Gastroesophageal sphincter (tissue), 4 donors: ENCODE measurements around the gene PGLYRP4. TPM values are rescaled to one million over a fixed set of nuclear protein-coding genes. Genes with fewer than 3 reads are reported as not detected.

Experiments
- ATAC-seq: fragments of 150-250 bp; one replicate; pipeline ENCODE4 v1.9.1; 2016; ENCODE audit warnings: mild to moderate bottlenecking, moderate library complexity
- H3K27ac ChIP-seq, 4 donors: fragments of 200-600 bp; sonication (generic) in 3 of 4; 1 replicate in 3 of 4; 2 replicates in 1 of 4; pipeline ENCODE4 v1.5.1; 2016 to 2019
- H3K27me3 ChIP-seq: fragments of 200-600 bp; sonication (generic); one replicate; pipeline ENCODE4 v1.5.1; 2019
- H3K36me3 ChIP-seq, 2 donors: fragments of 200-600 bp; sonication (generic); one replicate each; pipeline ENCODE4 v1.5.1; 2019; ENCODE audit warnings: control low read depth in 1 of 2
- H3K4me1 ChIP-seq, 3 donors: fragments of 200-600 bp; sonication (generic); 1 replicate in 2 of 3; 2 replicates in 1 of 3; pipeline ENCODE4 v1.5.1; 2016 to 2019; ENCODE audit warnings: control low read depth in 2 of 3
- H3K4me3 ChIP-seq, 2 donors: fragments of 200-600 bp; sonication (generic); one replicate each; pipeline ENCODE4 v1.5.1; 2019; ENCODE audit warnings: mild to moderate bottlenecking in 1 of 2, moderate library complexity in 1 of 2
- H3K9me3 ChIP-seq, 3 donors: fragments of 200-600 bp; sonication (generic); one replicate each; pipeline ENCODE4 v1.5.1; 2017 to 2019; ENCODE audit warnings: control low read depth in 2 of 3
- CTCF ChIP-seq, 4 experiments: fragments of 200-600 bp in 2 of 4; fragments of 450-650 bp in 2 of 4; sonication (generic) in 1 of 4; IDR thresholded peaks; one replicate each; pipeline ENCODE4 v1.5.1; 2017 to 2019; ENCODE audit warnings: antibody characterized with exemption in 4 of 4, mild to moderate bottlenecking in 2 of 4, moderate library complexity in 2 of 4
- EP300 ChIP-seq: sonication (generic); formaldehyde crosslinking; IDR thresholded peaks from one replicate; pipeline ENCODE4 v1.6.1; 2017; ENCODE audit warnings: antibody characterized with exemption, mild to moderate bottlenecking
- POLR2A ChIP-seq, 2 donors: fragments of 450-650 bp; IDR thresholded peaks; one replicate each; pipeline ENCODE4 v1.6.1; 2017; ENCODE audit warnings: antibody characterized with exemption in 2 of 2, mild to moderate bottlenecking in 2 of 2, moderate library complexity in 1 of 2
- POLR2AphosphoS5 ChIP-seq: sonication (generic); formaldehyde crosslinking; IDR thresholded peaks from one replicate; pipeline ENCODE4 v1.6.1; 2017; ENCODE audit warnings: antibody characterized with exemption
- WGBS, 2 donors: methylation state at CpG; one replicate each; pipeline ENCODE4 v1.1.5; 2018; ENCODE audit warnings: low coverage in 1 of 2; 5-methylcytosine and 5-hydroxymethylcytosine counted together
- total RNA-seq, 4 donors: library from RNA; depleted of rRNA; stranded (reverse); fragments of >200 nt; gene quantifications; one replicate each; pipeline ENCODE4 v1.1.0, GENCODE V29; 2016

Gene PGLYRP4
- total RNA-seq, 4 donors from 2014 or later, result not detected

DNA sequence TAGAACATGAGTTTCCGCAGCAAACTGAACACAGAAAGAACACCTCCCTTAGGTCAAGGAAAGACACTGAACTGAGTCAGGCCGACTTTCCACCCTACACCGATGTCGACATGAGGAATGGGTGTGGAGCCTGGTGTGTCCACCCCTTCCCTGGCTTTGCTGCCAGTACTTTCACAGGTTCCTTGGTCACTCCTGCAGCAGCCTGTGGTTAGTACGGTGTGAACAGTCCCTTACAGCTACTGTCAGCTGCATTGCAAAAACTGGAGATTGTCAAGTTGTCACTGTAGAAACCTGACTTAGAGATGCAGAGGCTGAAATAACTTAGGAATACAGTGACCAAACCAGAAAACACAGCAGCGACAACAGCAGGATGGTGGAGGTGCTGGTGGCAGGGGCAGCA is 43.0 kb downstream of the PGLYRP4 start:
- Histone ChIP-seq H3K4me1 (no peaks in the 10 kb centered on the region), H3K9me3 (no peaks in the 10 kb centered on the region), H3K36me3 (no peaks in the 10 kb centered on the region), H3K27me3 (peaks cover 25% of the 10 kb centered on the region), H3K4me3 (no peak overlapping the region), H3K27ac (no peak overlapping the region)
- no peak for ATAC-seq
- WGBS, 2 donors, result 86 to 93% methylated on average over 3 to 5 of the region's 6 CpGs
- TF ChIP-seq EP300, result no peak
- TF ChIP-seq POLR2AphosphoS5, result no peak
- no peak for TF ChIP-seq CTCF (IDR thresholded peaks at IDR 0.05)
- no peak for TF ChIP-seq POLR2A (IDR thresholded peaks at IDR 0.05)

- no peaks in the 10 kb centered on the region for H3K9me3 ChIP-seq
- H3K4me3 ChIP-seq, result no peak overlapping the region
- H3K27ac ChIP-seq, result no peak overlapping the region
- H3K36me3 ChIP-seq, result no peaks in the 10 kb centered on the region
- no peak for ATAC-seq
- TF ChIP-seq POLR2AphosphoS5 (no peak), POLR2A (IDR thresholded peaks at IDR 0.05) (no peak), CTCF (IDR thresholded peaks at IDR 0.05) (no peak), EP300 (no peak)
- H3K4me1 ChIP-seq, result no peaks in the 10 kb centered on the region
- WGBS, 2 donors, result 66% methylated on average over 5 of the region's 5 CpGs; no CpG with 5 or more reads in 1 of the 2 donors
- H3K27me3 ChIP-seq, result peaks cover 27% of the 10 kb centered on the region
Observed at GRCh38 chr1:153302308-153302707, 46.3 kb downstream of the PGLYRP4 start.

GRCh38 chr1:153293851-153294250 is 54.8 kb downstream of the PGLYRP4 start:
- WGBS, 2 donors, result 49 to 100% methylated on average over 1 to 5 of the region's 9 CpGs
- Histone ChIP-seq H3K4me1 (no peaks in the 10 kb centered on the region), H3K9me3 (no peaks in the 10 kb centered on the region), H3K4me3 (no peak overlapping the region), H3K27me3 (peaks cover 35% of the 10 kb centered on the region), H3K27ac (no peak overlapping the region), H3K36me3 (no peaks in the 10 kb centered on the region)
- no peak for TF ChIP-seq CTCF (IDR thresholded peaks at IDR 0.05)
- TF ChIP-seq POLR2A (IDR thresholded peaks at IDR 0.05), result no peak
- TF ChIP-seq POLR2AphosphoS5, result no peak
- no peak for TF ChIP-seq EP300
- ATAC-seq, result no peak

DNA sequence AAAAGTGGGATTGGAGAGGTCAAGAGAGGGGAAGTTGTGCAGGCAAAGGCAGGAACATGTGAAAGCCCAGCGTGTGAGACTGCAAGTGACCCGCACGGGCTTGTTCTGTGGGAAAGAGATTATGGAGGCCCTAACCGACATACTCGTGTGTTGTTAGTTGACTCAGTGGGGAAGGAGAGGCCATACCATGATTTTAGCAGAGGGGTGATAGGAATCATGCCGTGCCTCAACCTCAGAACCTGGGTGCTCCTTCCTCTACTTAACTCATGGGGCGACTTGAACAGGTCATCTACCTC is 55.2 kb downstream of the PGLYRP4 start:
- Histone ChIP-seq H3K27me3 (peaks cover 35% of the 10 kb centered on the region), H3K4me3 (no peak overlapping the region), H3K9me3 (no peaks in the 10 kb centered on the region), H3K4me1 (no peaks in the 10 kb centered on the region), H3K36me3 (no peaks in the 10 kb centered on the region), H3K27ac (no peak overlapping the region)
- ATAC-seq, result no peak
- no peak for TF ChIP-seq EP300
- TF ChIP-seq POLR2AphosphoS5, result no peak
- no peak for TF ChIP-seq CTCF (IDR thresholded peaks at IDR 0.05)
- no peak for TF ChIP-seq POLR2A (IDR thresholded peaks at IDR 0.05)
- WGBS, 2 donors, result 60 to 67% methylated on average over 1 to 7 of the region's 7 CpGs

DNA sequence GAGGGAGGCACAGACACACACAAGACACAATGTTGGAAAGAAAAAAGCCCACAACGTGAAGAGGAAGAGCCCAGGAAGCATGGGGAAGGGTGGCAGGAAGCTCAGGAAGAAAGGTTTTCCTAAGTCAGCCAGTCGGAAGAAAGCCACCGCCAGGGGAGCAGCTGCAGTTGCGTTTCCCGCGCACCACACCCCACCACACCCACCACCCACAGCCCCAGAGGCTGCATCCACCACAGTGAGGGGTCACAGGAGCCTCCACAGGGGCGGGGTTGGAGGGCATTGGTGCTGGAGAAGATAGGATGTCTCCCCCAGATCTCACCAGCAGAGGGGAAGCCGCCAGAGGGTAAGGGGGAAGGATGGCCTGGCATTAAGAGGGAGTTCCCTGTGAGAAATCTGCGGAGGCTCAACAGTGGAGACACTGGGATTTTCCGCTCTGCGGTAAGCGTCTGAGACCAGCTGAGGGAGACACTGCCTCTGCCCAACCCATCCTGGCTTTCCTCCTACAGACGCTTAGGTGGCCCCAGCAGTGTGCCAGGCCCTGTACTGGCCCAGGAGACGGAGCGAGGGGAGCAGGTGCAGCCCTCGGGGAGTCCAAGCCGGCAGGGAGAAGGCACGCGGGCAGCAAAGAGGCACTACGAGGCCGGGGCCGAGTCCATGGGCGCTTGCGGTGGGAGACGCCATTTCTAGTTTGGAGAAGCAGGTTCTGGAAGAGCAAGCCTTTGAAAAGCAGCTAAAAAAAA is 55.7 kb downstream of the PGLYRP4 start:
- H3K4me3 ChIP-seq, result no peak overlapping the region
- H3K9me3 ChIP-seq, result no peaks in the 10 kb centered on the region
- 37 to 38% methylated on average over 5 to 7 of the region's 25 CpGs for WGBS, 2 donors
- H3K4me1 ChIP-seq, result no peaks in the 10 kb centered on the region
- no peak for ATAC-seq
- peaks cover 33% of the 10 kb centered on the region for H3K27me3 ChIP-seq
- H3K27ac ChIP-seq, result no peak overlapping the region
- H3K36me3 ChIP-seq, result no peaks in the 10 kb centered on the region
- TF ChIP-seq CTCF (IDR thresholded peaks at IDR 0.05) (no peak), EP300 (no peak), POLR2A (IDR thresholded peaks at IDR 0.05) (no peak), POLR2AphosphoS5 (no peak)
